ENCODE results near the gene EMX1. TPM values are rescaled to one million over a fixed set of nuclear protein-coding genes. Genes with fewer than 3 reads are reported as not detected.

The EMX1 gene
- total RNA-seq, 2 experiments from 2014 or later = not detected

GRCh38 chr2:72956050-72956395 is 38.7 kb downstream of the EMX1 start:
- POLR2A ChIA-PET = interaction anchor here (1.8 kb wide), 1 partner anchor 62 kb away, joined by 4 read pairs; no protein-coding TSS in a partner anchor
- ATAC-seq (ENCODE audit: low read depth) (no peak), DNase-seq (no peak)
- Mint-ChIP-seq H3K4me1 (peaks cover 34% of the 10 kb centered on the region), H3K36me3 (peaks cover 5% of the 10 kb centered on the region), H3K27me3 (no peaks in the 10 kb centered on the region), H3K4me3 (no peak overlapping the region), H3K9me3 (no peaks in the 10 kb centered on the region), H3K27ac (no peak overlapping the region)

- no peak overlapping the region for H3K4me3 Mint-ChIP-seq
- peak overlapping the region; percentile 14 for H3K27ac Mint-ChIP-seq
- no peaks in the 10 kb centered on the region for H3K27me3 Mint-ChIP-seq
- POLR2A ChIA-PET = interaction anchor here (1.8 kb wide), 1 partner anchor 63 kb away, joined by 4 read pairs; no protein-coding TSS in a partner anchor
- DNase-seq (no peak), ATAC-seq (ENCODE audit: low read depth) (no peak)
- H3K9me3 Mint-ChIP-seq = no peaks in the 10 kb centered on the region
- peaks cover 31% of the 10 kb centered on the region for H3K4me1 Mint-ChIP-seq
- peaks cover 5% of the 10 kb centered on the region for H3K36me3 Mint-ChIP-seq
Observed at GRCh38 chr2:72956936-72957335, 39.6 kb downstream of the EMX1 start.

- H3K9me3 Mint-ChIP-seq = no peaks in the 10 kb centered on the region
Observed at GRCh38 chr2:72958542-72959385, 41.4 kb downstream of the EMX1 start.

GRCh38 chr2:72959554-72959953 is 42.2 kb downstream of the EMX1 start:
- Mint-ChIP-seq H3K4me1 (peaks cover 16% of the 10 kb centered on the region), H3K27me3 (no peaks in the 10 kb centered on the region), H3K9me3 (no peaks in the 10 kb centered on the region), H3K4me3 (no peak overlapping the region), H3K36me3 (peaks cover 5% of the 10 kb centered on the region), H3K27ac (peak overlapping the region; percentile 32)
- no peak for ATAC-seq (ENCODE audit: low read depth)
- DNase-seq = no peak
- POLR2A ChIA-PET = no interaction called here

More at GRCh38 chr2:72958542-72959385, 41.4 kb downstream of the EMX1 start:
- no peak overlapping the region for H3K4me3 Mint-ChIP-seq
- H3K4me1 Mint-ChIP-seq = peaks cover 23% of the 10 kb centered on the region
- H3K27me3 Mint-ChIP-seq = no peaks in the 10 kb centered on the region
- ATAC-seq (ENCODE audit: low read depth) = no peak
- peak overlapping the region; percentile 16 for H3K27ac Mint-ChIP-seq
- POLR2A ChIA-PET = no interaction called here
- peaks cover 5% of the 10 kb centered on the region for H3K36me3 Mint-ChIP-seq
- DNase-seq = no peak

- peaks cover 11% of the 10 kb centered on the region for H3K4me1 Mint-ChIP-seq
- H3K4me3 Mint-ChIP-seq = no peak overlapping the region
- peaks cover 5% of the 10 kb centered on the region for H3K36me3 Mint-ChIP-seq
- DNase-seq (no peak), ATAC-seq (ENCODE audit: low read depth) (no peak)
- no peaks in the 10 kb centered on the region for H3K9me3 Mint-ChIP-seq
- H3K27ac Mint-ChIP-seq = peak overlapping the region; percentile 55
- POLR2A ChIA-PET = no interaction called here
- no peaks in the 10 kb centered on the region for H3K27me3 Mint-ChIP-seq
Observed at GRCh38 chr2:72959995-72960981, 43.0 kb downstream of the EMX1 start.

- peaks cover 10% of the 10 kb centered on the region for H3K4me1 Mint-ChIP-seq
- POLR2A ChIA-PET = no interaction called here
- DNase-seq (no peak), ATAC-seq (ENCODE audit: low read depth) (no peak)
- H3K27ac Mint-ChIP-seq = no peak overlapping the region
- H3K9me3 Mint-ChIP-seq = no peaks in the 10 kb centered on the region
- H3K36me3 Mint-ChIP-seq = peaks cover 5% of the 10 kb centered on the region
- H3K27me3 Mint-ChIP-seq = no peaks in the 10 kb centered on the region
- no peak overlapping the region for H3K4me3 Mint-ChIP-seq
Observed at GRCh38 chr2:72961036-72961720, 43.9 kb downstream of the EMX1 start.

- POLR2A ChIA-PET = no interaction called here
- Mint-ChIP-seq H3K9me3 (no peaks in the 10 kb centered on the region), H3K27me3 (no peaks in the 10 kb centered on the region), H3K36me3 (peaks cover 2% of the 10 kb centered on the region), H3K27ac (no peak overlapping the region), H3K4me1 (peaks cover 8% of the 10 kb centered on the region), H3K4me3 (no peak overlapping the region)
- ATAC-seq (ENCODE audit: low read depth) = no peak
- DNase-seq = no peak
Observed at GRCh38 chr2:72961853-72962468, 44.6 kb downstream of the EMX1 start.

- no peak overlapping the region for H3K4me3 Mint-ChIP-seq
- peaks cover 7% of the 10 kb centered on the region for H3K4me1 Mint-ChIP-seq
- no peaks in the 10 kb centered on the region for H3K27me3 Mint-ChIP-seq
- DNase-seq (no peak), ATAC-seq (ENCODE audit: low read depth) (no peak)
- POLR2A ChIA-PET = no interaction called here
- no peaks in the 10 kb centered on the region for H3K9me3 Mint-ChIP-seq
- H3K36me3 Mint-ChIP-seq = no peaks in the 10 kb centered on the region
- H3K27ac Mint-ChIP-seq = no peak overlapping the region
Observed at GRCh38 chr2:72962911-72963310, 45.6 kb downstream of the EMX1 start.

GRCh38 chr2:72963423-72964145 is 46.3 kb downstream of the EMX1 start:
- POLR2A ChIA-PET = interaction anchor here (0.9 kb wide), 1 partner anchor 10 kb away, joined by 3 read pairs; no protein-coding TSS in a partner anchor
- DNase-seq (no peak), ATAC-seq (ENCODE audit: low read depth) (no peak)
- Mint-ChIP-seq H3K27me3 (no peaks in the 10 kb centered on the region), H3K36me3 (no peaks in the 10 kb centered on the region), H3K4me3 (no peak overlapping the region), H3K9me3 (no peaks in the 10 kb centered on the region), H3K4me1 (peaks cover 4% of the 10 kb centered on the region), H3K27ac (no peak overlapping the region)

GRCh38 chr2:72964146-72964525 is 46.8 kb downstream of the EMX1 start:
- Mint-ChIP-seq H3K4me1 (peaks cover 4% of the 10 kb centered on the region), H3K9me3 (no peaks in the 10 kb centered on the region), H3K36me3 (no peaks in the 10 kb centered on the region), H3K4me3 (no peak overlapping the region), H3K27ac (no peak overlapping the region), H3K27me3 (no peaks in the 10 kb centered on the region)
- DNase-seq (no peak), ATAC-seq (ENCODE audit: low read depth) (no peak)
- POLR2A ChIA-PET = interaction anchor here (0.9 kb wide), 1 partner anchor 10 kb away, joined by 3 read pairs; no protein-coding TSS in a partner anchor

GRCh38 chr2:72965016-72965415 is 47.7 kb downstream of the EMX1 start:
- POLR2A ChIA-PET = no interaction called here
- no peaks in the 10 kb centered on the region for H3K27me3 Mint-ChIP-seq
- ATAC-seq (ENCODE audit: low read depth) = no peak
- H3K4me1 Mint-ChIP-seq = no peaks in the 10 kb centered on the region
- no peaks in the 10 kb centered on the region for H3K9me3 Mint-ChIP-seq
- H3K36me3 Mint-ChIP-seq = no peaks in the 10 kb centered on the region
- H3K27ac Mint-ChIP-seq = no peak overlapping the region
- DNase-seq = no peak
- no peak overlapping the region for H3K4me3 Mint-ChIP-seq

GRCh38 chr2:72965770-72966450 is 48.6 kb downstream of the EMX1 start:
- DNase-seq (no peak), ATAC-seq (ENCODE audit: low read depth) (no peak)
- Mint-ChIP-seq H3K4me3 (no peak overlapping the region), H3K9me3 (no peaks in the 10 kb centered on the region), H3K36me3 (no peaks in the 10 kb centered on the region), H3K27me3 (no peaks in the 10 kb centered on the region), H3K4me1 (no peaks in the 10 kb centered on the region), H3K27ac (no peak overlapping the region)
- POLR2A ChIA-PET = no interaction called here

Data from activated naive CD8-positive, alpha-beta T cell treated with anti-CD3 and anti-CD28 coated beads, Interleukin-2, amount 10 ng/mL, durations not matched to agents 7 days and 5 days (primary cell).